ENCODE results near the gene IRX1.

DNA sequence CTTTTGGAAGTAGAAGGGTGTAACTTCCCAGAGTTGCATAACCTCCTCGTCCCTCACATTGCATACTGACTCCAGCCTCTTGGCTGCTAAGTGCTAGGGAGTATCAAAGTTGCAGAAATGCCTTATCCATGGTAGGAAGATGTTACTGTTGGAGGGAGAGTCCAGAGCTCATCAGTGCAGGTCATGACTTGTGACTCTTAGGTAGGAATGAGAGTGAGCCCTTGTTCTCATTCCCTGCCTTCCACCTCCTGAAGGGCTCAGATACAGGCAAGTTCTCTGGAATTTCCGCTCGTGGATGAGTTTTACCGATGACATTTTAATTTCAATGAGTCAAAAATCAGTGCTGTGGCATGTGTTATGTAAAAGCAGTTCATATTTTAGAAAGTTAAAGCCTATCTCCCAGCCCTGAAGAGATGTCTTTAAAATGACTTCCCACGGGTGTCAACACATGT is 17.0 kb downstream of the IRX1 start:
- TF ChIP-seq, protein P1, sequence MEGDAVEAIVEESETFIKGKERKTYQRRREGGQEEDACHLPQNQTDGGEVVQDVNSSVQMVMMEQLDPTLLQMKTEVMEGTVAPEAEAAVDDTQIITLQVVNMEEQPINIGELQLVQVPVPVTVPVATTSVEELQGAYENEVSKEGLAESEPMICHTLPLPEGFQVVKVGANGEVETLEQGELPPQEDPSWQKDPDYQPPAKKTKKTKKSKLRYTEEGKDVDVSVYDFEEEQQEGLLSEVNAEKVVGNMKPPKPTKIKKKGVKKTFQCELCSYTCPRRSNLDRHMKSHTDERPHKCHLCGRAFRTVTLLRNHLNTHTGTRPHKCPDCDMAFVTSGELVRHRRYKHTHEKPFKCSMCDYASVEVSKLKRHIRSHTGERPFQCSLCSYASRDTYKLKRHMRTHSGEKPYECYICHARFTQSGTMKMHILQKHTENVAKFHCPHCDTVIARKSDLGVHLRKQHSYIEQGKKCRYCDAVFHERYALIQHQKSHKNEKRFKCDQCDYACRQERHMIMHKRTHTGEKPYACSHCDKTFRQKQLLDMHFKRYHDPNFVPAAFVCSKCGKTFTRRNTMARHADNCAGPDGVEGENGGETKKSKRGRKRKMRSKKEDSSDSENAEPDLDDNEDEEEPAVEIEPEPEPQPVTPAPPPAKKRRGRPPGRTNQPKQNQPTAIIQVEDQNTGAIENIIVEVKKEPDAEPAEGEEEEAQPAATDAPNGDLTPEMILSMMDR (IDR thresholded peaks at IDR 0.05): no peak
- TF ChIP-seq POLR2A (IDR thresholded peaks at IDR 0.05): no peak
